Measurements from ENCODE around the gene BCL2L14.

The BCL2L14 gene

DNA sequence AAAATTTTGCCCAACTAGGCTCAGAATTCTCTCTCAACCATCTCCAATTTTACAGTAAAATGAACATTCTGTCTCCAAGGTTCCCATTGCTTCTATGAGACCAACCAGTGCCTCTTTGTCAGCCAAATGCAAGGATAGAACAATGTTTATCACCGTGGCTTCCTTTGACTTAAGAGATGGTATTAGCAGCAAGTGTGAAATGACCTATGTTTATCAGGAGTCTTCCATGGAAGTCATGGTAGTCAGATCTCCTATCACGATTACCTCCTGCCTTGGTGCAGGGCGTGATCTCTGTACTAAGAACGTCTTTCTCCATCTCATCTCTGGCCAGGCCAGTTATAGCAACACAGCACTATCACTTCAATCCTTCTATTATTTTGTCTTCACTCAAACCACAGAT lies 6.1 kb upstream of the BCL2L14 start:
- H3K4me3 ChIP-seq (ENCODE audit: low read length), result no peak overlapping the region
- peaks cover 3% of the 10 kb centered on the region for H3K27me3 ChIP-seq (replicated peaks; ENCODE audit: control insufficient read depth, insufficient read depth, low read length)
- H3K4me1 ChIP-seq (ENCODE audit: control insufficient read depth, insufficient read depth, low read length), result peaks cover 3% of the 10 kb centered on the region
- H3K36me3 ChIP-seq (ENCODE audit: control insufficient read depth, insufficient read depth, low read length, severe bottlenecking), result no peaks in the 10 kb centered on the region
- no peaks in the 10 kb centered on the region for H3K9me3 ChIP-seq (ENCODE audit: control insufficient read depth, low read length)
- no peak for DNase-seq (ENCODE audit: low read depth)
- no peak overlapping the region for H3K9ac ChIP-seq (ENCODE audit: low read length)

DNA sequence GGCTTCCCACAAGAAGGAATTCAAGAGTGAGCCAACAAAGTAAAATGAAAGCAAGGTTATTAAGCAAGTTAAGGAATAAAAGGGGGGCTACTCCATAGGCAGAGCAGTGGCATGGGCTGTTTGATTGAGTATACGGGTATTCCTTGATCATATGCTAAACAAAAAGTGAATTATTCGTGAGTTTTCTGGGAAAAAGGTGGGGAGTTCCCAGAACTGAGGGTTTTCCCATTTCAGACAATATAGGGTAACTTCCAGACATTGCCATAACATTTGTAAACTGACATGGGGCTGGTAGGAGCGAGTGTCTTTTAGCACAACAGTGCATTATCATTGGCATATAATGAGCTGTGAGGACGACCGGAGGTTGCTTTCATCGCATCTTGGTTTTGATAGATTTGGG lies 2.0 kb upstream of the BCL2L14 start:
- Histone ChIP-seq H3K4me3 (ENCODE audit: low read length) (no peak overlapping the region), H3K4me1 (ENCODE audit: control insufficient read depth, insufficient read depth, low read length) (peaks cover 3% of the 10 kb centered on the region), H3K27me3 (replicated peaks; ENCODE audit: control insufficient read depth, insufficient read depth, low read length) (peaks cover 19% of the 10 kb centered on the region), H3K9me3 (ENCODE audit: control insufficient read depth, low read length) (no peaks in the 10 kb centered on the region), H3K36me3 (ENCODE audit: control insufficient read depth, insufficient read depth, low read length, severe bottlenecking) (no peaks in the 10 kb centered on the region), H3K9ac (ENCODE audit: low read length) (no peak overlapping the region)
- DNase-seq (ENCODE audit: low read depth), result no peak

DNA sequence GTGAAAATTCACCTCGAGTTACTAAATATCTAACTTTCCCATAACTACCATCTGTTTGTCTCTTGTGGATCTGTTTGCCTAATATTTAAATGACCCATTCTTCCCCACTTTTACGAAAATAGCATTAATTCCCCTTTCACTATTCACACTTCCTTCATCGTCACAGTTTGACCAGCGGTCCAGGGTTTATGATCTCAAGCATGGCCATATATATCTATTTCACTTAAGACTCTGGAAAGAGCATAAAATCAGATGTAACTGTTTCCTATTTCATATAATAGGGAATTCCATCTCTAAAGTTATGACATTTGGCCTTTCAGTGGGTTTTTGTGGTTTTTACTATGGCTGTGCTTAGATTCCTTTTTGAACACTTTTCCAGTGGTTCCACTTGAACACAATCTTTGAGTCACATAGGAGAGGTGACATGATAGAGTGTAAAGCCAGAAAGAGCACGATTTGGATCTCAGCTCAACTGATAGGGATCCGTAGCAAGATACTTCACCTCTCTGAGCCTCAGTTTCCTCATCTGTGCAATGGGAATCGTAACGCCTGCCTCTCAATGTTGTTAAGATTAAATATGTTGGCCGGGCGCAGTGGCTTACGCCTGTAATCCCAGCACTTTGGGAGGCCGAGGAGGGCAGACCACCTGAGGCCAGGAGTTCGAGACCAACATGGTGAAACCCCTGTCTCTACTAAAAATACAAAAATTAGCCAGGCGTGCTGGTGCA lies 754 bp upstream of the BCL2L14 start:
- no peak for DNase-seq (ENCODE audit: low read depth)
- Histone ChIP-seq H3K27me3 (replicated peaks; ENCODE audit: control insufficient read depth, insufficient read depth, low read length) (peaks cover 19% of the 10 kb centered on the region), H3K9me3 (ENCODE audit: control insufficient read depth, low read length) (no peaks in the 10 kb centered on the region), H3K4me1 (ENCODE audit: control insufficient read depth, insufficient read depth, low read length) (peaks cover 3% of the 10 kb centered on the region), H3K9ac (ENCODE audit: low read length) (no peak overlapping the region), H3K36me3 (ENCODE audit: control insufficient read depth, insufficient read depth, low read length, severe bottlenecking) (no peaks in the 10 kb centered on the region), H3K4me3 (ENCODE audit: low read length) (no peak overlapping the region)

DNA sequence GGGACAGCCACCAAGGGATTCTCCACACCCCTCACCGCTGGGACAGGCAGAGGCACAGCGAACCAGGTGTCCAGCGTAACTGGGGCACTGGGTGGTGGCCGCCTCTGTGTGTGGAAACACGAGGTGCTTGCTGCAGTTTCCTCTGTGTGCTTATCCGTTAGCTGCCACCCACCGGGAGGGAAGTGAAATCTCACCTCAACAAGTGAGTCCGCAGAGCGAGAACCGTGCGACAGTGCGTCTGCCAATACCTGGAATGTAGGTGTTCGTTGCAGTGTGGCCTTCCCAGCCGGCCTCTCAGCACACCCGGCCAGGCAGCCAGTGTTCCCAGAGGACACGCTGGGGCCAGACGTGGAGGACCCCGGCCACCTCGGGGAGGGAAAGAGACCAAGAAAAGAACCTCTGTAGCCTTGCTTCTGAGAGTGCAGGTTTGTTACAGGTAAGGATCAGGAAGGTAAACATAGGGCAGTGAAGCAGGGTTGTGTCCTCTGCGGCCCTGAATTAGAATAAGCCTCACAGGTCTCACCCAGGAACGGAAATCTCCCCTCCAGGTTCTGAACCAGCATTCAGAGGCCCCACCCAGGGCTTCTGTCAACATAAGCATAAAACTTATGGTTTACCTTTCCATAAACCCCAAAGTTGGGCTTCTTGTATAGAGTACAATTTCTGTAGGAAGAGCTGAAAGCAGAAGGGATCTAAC lies 1.5 kb downstream of the BCL2L14 start:
- no peaks in the 10 kb centered on the region for H3K36me3 ChIP-seq (ENCODE audit: control insufficient read depth, insufficient read depth, low read length, severe bottlenecking)
- no peaks in the 10 kb centered on the region for H3K4me1 ChIP-seq (ENCODE audit: control insufficient read depth, insufficient read depth, low read length)
- no peak overlapping the region for H3K4me3 ChIP-seq (ENCODE audit: low read length)
- DNase-seq (ENCODE audit: low read depth), result no peak
- H3K9ac ChIP-seq (ENCODE audit: low read length), result no peak overlapping the region
- H3K9me3 ChIP-seq (ENCODE audit: control insufficient read depth, low read length), result no peaks in the 10 kb centered on the region
- peaks cover 19% of the 10 kb centered on the region for H3K27me3 ChIP-seq (replicated peaks; ENCODE audit: control insufficient read depth, insufficient read depth, low read length)

GRCh38 chr12:12079291-12079690 lies 8.6 kb downstream of the BCL2L14 start:
- Histone ChIP-seq H3K36me3 (ENCODE audit: control insufficient read depth, insufficient read depth, low read length, severe bottlenecking) (no peaks in the 10 kb centered on the region), H3K4me3 (ENCODE audit: low read length) (no peak overlapping the region), H3K9me3 (ENCODE audit: control insufficient read depth, low read length) (no peaks in the 10 kb centered on the region), H3K4me1 (ENCODE audit: control insufficient read depth, insufficient read depth, low read length) (peaks cover 11% of the 10 kb centered on the region), H3K9ac (ENCODE audit: low read length) (no peak overlapping the region), H3K27me3 (replicated peaks; ENCODE audit: control insufficient read depth, insufficient read depth, low read length) (no peaks in the 10 kb centered on the region)
- peak; percentile 3 for DNase-seq (ENCODE audit: low read depth)

DNA sequence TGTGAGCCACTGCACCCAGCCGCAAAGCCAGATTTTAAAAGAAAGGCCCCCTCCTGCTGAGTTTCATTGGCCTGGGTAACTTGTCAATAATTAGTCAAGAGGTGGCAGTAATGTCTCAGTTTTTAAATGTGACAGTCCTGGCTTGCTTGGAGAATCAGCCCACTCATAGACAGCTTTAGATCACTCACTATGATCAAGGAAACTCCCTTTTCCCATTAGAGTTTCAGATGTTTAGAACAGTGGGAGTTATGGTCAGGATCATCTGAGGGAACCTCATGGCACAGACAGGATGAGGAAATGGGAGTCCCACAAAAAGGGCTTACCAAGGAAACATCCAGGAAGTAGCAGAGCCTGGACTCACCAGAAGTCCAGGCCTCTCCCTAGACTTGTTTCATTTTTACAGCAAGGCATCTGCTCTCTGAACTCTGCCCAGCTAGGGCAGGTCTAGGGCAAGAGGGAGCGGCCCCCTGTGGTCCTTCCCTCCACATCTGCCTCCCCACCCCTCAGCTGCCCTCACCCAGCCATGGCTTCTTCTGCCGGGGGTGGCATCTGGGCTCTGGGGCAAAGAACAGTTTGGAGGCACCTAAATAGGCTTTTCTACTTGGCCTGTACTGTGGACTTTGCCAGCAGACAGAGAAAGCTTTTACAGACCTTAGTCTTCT lies 11.2 kb downstream of the BCL2L14 start:
- Histone ChIP-seq H3K4me3 (ENCODE audit: low read length) (no peak overlapping the region), H3K9me3 (ENCODE audit: control insufficient read depth, low read length) (no peaks in the 10 kb centered on the region), H3K9ac (ENCODE audit: low read length) (peak overlapping the region; percentile 58), H3K4me1 (ENCODE audit: control insufficient read depth, insufficient read depth, low read length) (peaks cover 11% of the 10 kb centered on the region), H3K27me3 (replicated peaks; ENCODE audit: control insufficient read depth, insufficient read depth, low read length) (no peaks in the 10 kb centered on the region), H3K36me3 (ENCODE audit: control insufficient read depth, insufficient read depth, low read length, severe bottlenecking) (no peaks in the 10 kb centered on the region)
- peak; percentile 70 for DNase-seq (ENCODE audit: low read depth)

DNA sequence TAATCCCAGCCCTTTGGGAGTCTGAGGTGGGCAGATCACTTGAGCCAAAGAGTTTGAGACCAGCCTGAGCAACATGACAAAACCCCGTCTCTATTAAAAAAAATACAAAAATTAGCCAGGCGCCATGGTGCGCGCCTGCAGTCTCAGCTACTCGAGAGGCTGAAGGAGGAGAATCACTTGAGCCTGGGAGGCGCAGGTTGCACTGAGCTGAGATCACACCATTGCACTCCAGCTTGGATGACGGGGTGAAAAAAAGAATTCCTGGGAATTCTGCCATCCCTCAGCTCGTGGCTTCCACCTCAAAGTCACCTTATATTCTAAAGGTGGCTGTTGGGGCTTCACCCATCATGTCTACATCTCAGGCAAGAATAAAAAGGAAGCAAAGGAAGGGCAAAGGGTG lies 12.9 kb downstream of the BCL2L14 start:
- H3K36me3 ChIP-seq (ENCODE audit: control insufficient read depth, insufficient read depth, low read length, severe bottlenecking), result no peaks in the 10 kb centered on the region
- H3K4me1 ChIP-seq (ENCODE audit: control insufficient read depth, insufficient read depth, low read length), result peaks cover 14% of the 10 kb centered on the region
- H3K4me3 ChIP-seq (ENCODE audit: low read length), result no peak overlapping the region
- no peak for DNase-seq (ENCODE audit: low read depth)
- no peaks in the 10 kb centered on the region for H3K9me3 ChIP-seq (ENCODE audit: control insufficient read depth, low read length)
- H3K27me3 ChIP-seq (replicated peaks; ENCODE audit: control insufficient read depth, insufficient read depth, low read length), result no peaks in the 10 kb centered on the region
- H3K9ac ChIP-seq (ENCODE audit: low read length), result no peak overlapping the region

DNA sequence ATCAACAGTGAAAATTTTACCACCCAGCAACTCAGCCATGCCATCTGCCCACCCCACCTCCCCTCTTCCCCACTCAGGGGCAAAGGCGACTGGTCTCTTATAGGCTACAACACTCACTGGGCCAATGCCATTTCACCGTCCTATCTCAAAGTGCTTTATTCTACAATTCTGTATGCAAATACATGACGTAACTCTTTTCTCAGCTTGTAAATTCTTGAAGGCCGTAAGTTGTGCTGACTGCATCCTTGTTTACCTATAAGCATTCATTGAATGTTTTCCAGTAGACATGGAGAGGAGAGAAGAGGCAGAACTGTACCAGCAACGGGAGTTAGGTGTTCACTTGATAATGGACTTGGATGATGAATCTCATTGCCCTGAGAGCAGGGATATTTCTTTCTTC lies 15.6 kb downstream of the BCL2L14 start:
- Histone ChIP-seq H3K27me3 (replicated peaks; ENCODE audit: control insufficient read depth, insufficient read depth, low read length) (no peaks in the 10 kb centered on the region), H3K4me3 (ENCODE audit: low read length) (no peak overlapping the region), H3K9ac (ENCODE audit: low read length) (no peak overlapping the region), H3K36me3 (ENCODE audit: control insufficient read depth, insufficient read depth, low read length, severe bottlenecking) (no peaks in the 10 kb centered on the region), H3K9me3 (ENCODE audit: control insufficient read depth, low read length) (no peaks in the 10 kb centered on the region), H3K4me1 (ENCODE audit: control insufficient read depth, insufficient read depth, low read length) (peaks cover 11% of the 10 kb centered on the region)
- DNase-seq (ENCODE audit: low read depth), result no peak

- H3K9me3 ChIP-seq (ENCODE audit: control insufficient read depth, low read length), result no peaks in the 10 kb centered on the region
- H3K4me3 ChIP-seq (ENCODE audit: low read length), result no peak overlapping the region
- H3K36me3 ChIP-seq (ENCODE audit: control insufficient read depth, insufficient read depth, low read length, severe bottlenecking), result no peaks in the 10 kb centered on the region
- no peak overlapping the region for H3K9ac ChIP-seq (ENCODE audit: low read length)
- DNase-seq (ENCODE audit: low read depth), result no peak
- H3K27me3 ChIP-seq (replicated peaks; ENCODE audit: control insufficient read depth, insufficient read depth, low read length), result no peaks in the 10 kb centered on the region
- H3K4me1 ChIP-seq (ENCODE audit: control insufficient read depth, insufficient read depth, low read length), result peaks cover 16% of the 10 kb centered on the region
Observed at GRCh38 chr12:12086973-12087692, 16.4 kb downstream of the BCL2L14 start.

DNA sequence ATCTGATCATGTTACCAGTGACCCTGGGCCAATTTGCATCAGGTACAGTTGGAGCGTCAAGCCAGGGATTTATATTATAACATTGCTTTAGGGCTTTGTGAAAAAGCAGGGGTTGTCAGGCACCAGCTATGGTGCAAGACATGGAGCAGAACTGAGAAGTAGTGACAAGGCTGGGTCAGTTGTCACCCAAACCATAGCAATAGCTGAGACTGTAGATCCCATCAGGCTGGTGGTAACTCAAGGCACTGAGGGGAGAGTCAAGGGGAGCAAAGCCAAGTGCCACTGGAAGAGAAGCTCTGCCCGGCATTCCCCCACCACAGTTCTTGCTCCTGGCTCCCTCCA lies 16.9 kb downstream of the BCL2L14 start:
- DNase-seq (ENCODE audit: low read depth), result no peak
- H3K4me3 ChIP-seq (ENCODE audit: low read length), result no peak overlapping the region
- no peaks in the 10 kb centered on the region for H3K27me3 ChIP-seq (replicated peaks; ENCODE audit: control insufficient read depth, insufficient read depth, low read length)
- no peaks in the 10 kb centered on the region for H3K36me3 ChIP-seq (ENCODE audit: control insufficient read depth, insufficient read depth, low read length, severe bottlenecking)
- H3K9me3 ChIP-seq (ENCODE audit: control insufficient read depth, low read length), result no peaks in the 10 kb centered on the region
- H3K4me1 ChIP-seq (ENCODE audit: control insufficient read depth, insufficient read depth, low read length), result peaks cover 17% of the 10 kb centered on the region
- no peak overlapping the region for H3K9ac ChIP-seq (ENCODE audit: low read length)

- DNase-seq (ENCODE audit: low read depth), result no peak
- no peak overlapping the region for H3K9ac ChIP-seq (ENCODE audit: low read length)
- H3K9me3 ChIP-seq (ENCODE audit: control insufficient read depth, low read length), result no peaks in the 10 kb centered on the region
- H3K27me3 ChIP-seq (replicated peaks; ENCODE audit: control insufficient read depth, insufficient read depth, low read length), result no peaks in the 10 kb centered on the region
- H3K4me3 ChIP-seq (ENCODE audit: low read length), result no peak overlapping the region
- peaks cover 22% of the 10 kb centered on the region for H3K4me1 ChIP-seq (ENCODE audit: control insufficient read depth, insufficient read depth, low read length)
- H3K36me3 ChIP-seq (ENCODE audit: control insufficient read depth, insufficient read depth, low read length, severe bottlenecking), result no peaks in the 10 kb centered on the region
Observed at GRCh38 chr12:12088147-12088546, 17.4 kb downstream of the BCL2L14 start.
